OCI-LY7 (cell line): ENCODE measurements around the gene HOXC11. TPM values are rescaled to one million over a fixed set of nuclear protein-coding genes. Genes with fewer than 3 reads are reported as not detected.

ENCODE experiments used
- BruUV-seq: library from RNA; stranded (reverse); fragments of 400-500 nt; replicated peaks from 2 replicates; lab custom pipeline; 2021; lab: Mats Ljungman, UMichigan
- CTCF ChIA-PET: fragments of 300-600 bp; sonication (Branson Sonifier 250); formaldehyde crosslinking; loops from one replicate; lab custom pipeline; 2022; ENCODE audit warnings: antibody characterized with exemption; ENCODE audit not compliant: unreplicated experiment; lab: Charles Lee
- POLR2A ChIA-PET: fragments of 300-600 bp; sonication (Branson Sonifier 250); formaldehyde crosslinking; loops from one replicate; lab custom pipeline; 2022; ENCODE audit warnings: antibody characterized with exemption; lab: Charles Lee
- DNase-seq: peaks from one replicate; pipeline ENCODE4 v3.0.0-alpha.2; 2015; ENCODE audit warnings: low spot score
- H2AFZ ChIP-seq: fragments of 200-600 bp; sonication (generic), shearing (Covaris generic); 2 replicates; pipeline ENCODE4 v1.6.1; 2014; ENCODE audit warnings: mild to moderate bottlenecking, antibody characterized with exemption, low read length, moderate library complexity
- H3K27ac ChIP-seq: fragments of 200-600 bp; sonication (generic); 2 replicates; pipeline ENCODE4 v1.5.1; 2014; ENCODE audit warnings: mixed run types, low read depth, mild to moderate bottlenecking, moderate library complexity, low read length, inconsistent platforms; ENCODE audit not compliant: poor library complexity, severe bottlenecking
- H3K36me3 ChIP-seq: fragments of 200-600 bp; sonication (generic); 2 replicates; pipeline ENCODE4 v1.6.1; 2014; ENCODE audit warnings: mild to moderate bottlenecking, antibody characterized with exemption, low read length, moderate library complexity, mixed read lengths; ENCODE audit not compliant: insufficient read depth
- H3K4me1 ChIP-seq: fragments of 200-600 bp; sonication (generic); 2 replicates; pipeline ENCODE4 v1.5.1; 2014; ENCODE audit warnings: mild to moderate bottlenecking, low read length; ENCODE audit not compliant: insufficient read depth, poor library complexity, severe bottlenecking
- H3K4me2 ChIP-seq: fragments of 200-600 bp; sonication (generic); 2 replicates; pipeline ENCODE4 v1.6.1; 2014; ENCODE audit warnings: mild to moderate bottlenecking, low read length
- H3K4me3 ChIP-seq: fragments of 200-600 bp; sonication (generic); 2 replicates; pipeline ENCODE4 v1.5.1; 2014; ENCODE audit warnings: mild to moderate bottlenecking, low read depth, low read length; ENCODE audit not compliant: poor library complexity, severe bottlenecking
- H3K79me2 ChIP-seq: fragments of 200-600 bp; sonication (generic); 2 replicates; pipeline ENCODE4 v1.6.1; 2016; ENCODE audit warnings: low read depth, mild to moderate bottlenecking, low read length, moderate library complexity, mixed read lengths; ENCODE audit not compliant: insufficient read depth
- H3K9me2 ChIP-seq: fragments of 200-600 bp; sonication (generic); 2 replicates; pipeline ENCODE4 v1.6.1; 2016; ENCODE audit warnings: mild to moderate bottlenecking, low read length, mixed read lengths; ENCODE audit not compliant: insufficient read depth
- H3K9me3 ChIP-seq: fragments of 200-600 bp; sonication (generic); 2 replicates; pipeline ENCODE4 v1.6.1; 2014; ENCODE audit warnings: mild to moderate bottlenecking, mixed run types, low read length, mixed read lengths
- H4K20me1 ChIP-seq: fragments of 200-600 bp; sonication (generic); 2 replicates; pipeline ENCODE4 v1.6.1; 2014; ENCODE audit warnings: mild to moderate bottlenecking, antibody characterized with exemption, low read length, moderate library complexity, mixed read lengths; ENCODE audit not compliant: insufficient read depth
- CTCF ChIP-seq: fragments of 200-600 bp; sonication (generic); conservative IDR thresholded peaks from 2 replicates; pipeline ENCODE4 v1.5.1; 2014; ENCODE audit warnings: mild to moderate bottlenecking, antibody characterized with exemption, low read length, moderate library complexity, mixed read lengths
- EZH2phosphoT487 ChIP-seq: fragments of 200-600 bp; sonication (generic); IDR thresholded peaks from 2 replicates; pipeline ENCODE4 v1.6.1; 2018; ENCODE audit warnings: low read depth, borderline replicate concordance, mild to moderate bottlenecking, mixed run types, antibody characterized with exemption, low read length, moderate library complexity, mixed read lengths
- intact Hi-C: fragments of 100-400 bp; cut with micrococcal nuclease; formaldehyde crosslinking; loops from one replicate; pipeline ENCODE4 v1.10.0; 2022; ENCODE audit not compliant: unreplicated experiment
- total RNA-seq, 2 experiments: library from RNA; depleted of rRNA in 1 of 2; stranded (reverse); fragments of >200 nt in 1 of 2; shearing (Covaris generic) in 1 of 2; gene quantifications; 2 replicates each; pipeline ENCODE4 v1.2.3, GENCODE V29; 2014 to 2022

Gene HOXC11
- total RNA-seq, 2 experiments from 2014 or later: 1.4 to 2.7 TPM

- Histone ChIP-seq H3K36me3 (no peaks in the 10 kb centered on the region), H3K79me2 (no peaks in the 10 kb centered on the region), H3K4me2 (no peak within 1 kb of the TSS), H3K4me3 (no peak within 1 kb of the TSS), H4K20me1 (no peaks in the 10 kb centered on the region; the same call in 1 of the 2 replicates), H3K4me1 (peaks cover 11% of the 10 kb centered on the region), H3K9me2 (no peaks in the 10 kb centered on the region), H3K9me3 (no peaks in the 10 kb centered on the region), H2AFZ (no peak within 1 kb of the TSS), H3K27ac (no peak within 1 kb of the TSS)
- no peak for DNase-seq
- ChIA-PET CTCF (no interaction called here), POLR2A (interaction anchor here (0.7 kb wide), 1 partner anchor 9 kb away, joined by 3 read pairs; no protein-coding TSS in a partner anchor)
- no TSS peak for BruUV-seq
- no peak for TF ChIP-seq EZH2phosphoT487
- TF ChIP-seq CTCF: no peak
- intact Hi-C loops: no loop called here
Measured at GRCh38 chr12:54000116-54001114, 27.5 kb downstream of the HOXC11 start, which contains the start of gene HOXC9. Gene HOXC9 (plus strand): TSS chr12:54000161. CDS start chr12:54000189, 28 bp downstream.

GRCh38 chr12:54001283-54002187, 28.6 kb downstream of the HOXC11 start:
- CTCF ChIA-PET: no interaction called here
- Histone ChIP-seq H3K4me1 (peaks cover 18% of the 10 kb centered on the region), H3K9me2 (no peaks in the 10 kb centered on the region), H3K27ac (no peak overlapping the region), H3K9me3 (no peaks in the 10 kb centered on the region), H3K36me3 (no peaks in the 10 kb centered on the region), H3K4me3 (no peak overlapping the region), H4K20me1 (no peaks in the 10 kb centered on the region; the same call in 1 of the 2 replicates), H3K79me2 (no peaks in the 10 kb centered on the region), H2AFZ (no peak overlapping the region), H3K4me2 (no peak overlapping the region)
- DNase-seq: no peak
- intact Hi-C loops: no loop called here
- BruUV-seq: no TSS peak
- no peak for TF ChIP-seq CTCF
- no peak for TF ChIP-seq EZH2phosphoT487
- POLR2A ChIA-PET: no interaction called here
